Stimulated activated CD4-positive, alpha-beta T cell treated with anti-CD3 and anti-CD28 coated beads, Interleukin-4, amount 100 ng/mL, for 4 hours (primary cell): Measurements from ENCODE around the gene PPHLN1.

Experiments
- DNase-seq, 2 experiments: peaks; one replicate each; pipeline ENCODE4 v3.0.0-alpha.2; 2020

The PPHLN1 gene

DNA sequence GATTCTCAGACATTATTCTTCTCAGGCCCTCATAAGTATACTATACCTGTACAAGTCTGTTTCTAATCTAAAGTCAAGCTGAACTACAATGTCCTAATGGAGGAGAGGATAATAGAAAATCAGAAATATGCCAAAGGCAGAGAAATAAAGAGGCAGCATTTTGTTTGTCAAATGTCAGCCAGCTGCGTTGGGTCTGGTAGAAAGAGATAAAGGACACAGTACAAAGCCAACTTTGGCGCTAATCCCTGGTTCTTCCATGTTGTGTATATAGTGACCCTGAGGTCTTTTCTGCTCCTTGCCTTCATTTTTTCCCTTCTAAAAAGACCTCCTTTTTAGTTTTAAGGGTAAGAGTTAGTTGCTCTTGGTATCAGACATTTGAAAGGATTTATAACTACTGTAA, 160.4 kb downstream of the PPHLN1 start:
- DNase-seq = no peak

DNA sequence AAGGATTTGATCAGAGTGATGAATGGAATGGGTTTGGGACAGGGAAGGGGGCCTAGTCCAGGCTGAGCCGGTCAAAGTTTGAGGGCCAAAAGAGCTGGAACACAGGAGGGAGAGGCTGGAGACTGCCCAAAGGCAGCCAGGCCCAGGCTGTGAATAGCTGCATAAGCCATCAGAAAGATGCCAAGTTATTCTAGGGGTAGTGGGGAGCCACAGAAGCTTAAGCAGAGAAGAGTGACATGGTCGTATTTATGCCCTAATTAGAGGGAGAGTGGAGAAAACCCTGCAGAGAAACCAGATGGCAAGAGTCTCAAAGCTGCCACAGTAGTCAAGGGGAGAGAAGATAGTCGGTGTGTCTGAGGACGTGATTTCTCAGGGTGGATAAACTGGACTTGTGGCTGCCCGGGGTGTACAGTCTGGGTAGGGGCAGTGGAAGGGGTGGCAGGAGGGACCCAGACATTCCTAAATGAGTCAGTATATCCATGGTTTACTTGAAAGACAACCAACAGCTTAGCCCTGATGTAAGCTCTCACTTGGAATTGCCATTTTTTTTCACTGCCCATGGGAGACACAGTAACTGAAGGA, 164.4 kb downstream of the PPHLN1 start:
- no peak for DNase-seq
